ENCODE data around the gene TDRKH.

Gene TDRKH

GRCh38 chr1:151790071-151790939 lies at the start of gene TDRKH:
Gene TDRKH (minus strand): TSS chr1:151790500. CDS start chr1:151783022, 7,478 bp downstream.
- DNase-seq (ENCODE audit: low read depth in 2 of 2): peak; percentile 99

GRCh38 chr1:151839457-151840403 lies 49.4 kb upstream of the TDRKH start, which contains the start of gene C2CD4D:
Gene C2CD4D (minus strand): TSS chr1:151839820. CDS start chr1:151838989, 831 bp downstream.
- DNase-seq (ENCODE audit: low read depth in 2 of 2): peak; percentile 42 to 63

GRCh38 chr1:151839082-151839412 lies 48.7 kb upstream of the TDRKH start:
- no peak for DNase-seq (ENCODE audit: low read depth in 2 of 2)

GRCh38 chr1:151838222-151839081 lies 48.2 kb upstream of the TDRKH start:
- DNase-seq (ENCODE audit: low read depth in 2 of 2): no peak

- DNase-seq (ENCODE audit: low read depth in 2 of 2): no peak
These were observed 47.6 kb upstream of the TDRKH start for GRCh38 chr1:151837884-151838221.

GRCh38 chr1:151837197-151837596 lies 46.9 kb upstream of the TDRKH start:
- no peak for DNase-seq (ENCODE audit: low read depth in 2 of 2)

- no peak for DNase-seq (ENCODE audit: low read depth in 2 of 2)
These were observed 45.3 kb upstream of the TDRKH start for GRCh38 chr1:151835596-151835995.

- no peak for DNase-seq (ENCODE audit: low read depth in 2 of 2)
These were observed 43.9 kb upstream of the TDRKH start for GRCh38 chr1:151834239-151834638.

- DNase-seq (ENCODE audit: low read depth in 2 of 2): no peak
These were observed 43.0 kb upstream of the TDRKH start for GRCh38 chr1:151833172-151833900.

- no peak for DNase-seq (ENCODE audit: low read depth in 2 of 2)
These were observed 42.1 kb upstream of the TDRKH start for GRCh38 chr1:151832318-151832980.

GRCh38 chr1:151831605-151832004 lies 41.3 kb upstream of the TDRKH start, which contains the start of gene RORC:
Gene RORC (minus strand): TSS chr1:151831802. CDS start chr1:151831764, 38 bp downstream.
- no peak for DNase-seq (ENCODE audit: low read depth in 2 of 2)

- DNase-seq (ENCODE audit: low read depth in 2 of 2): no peak
These were observed 40.9 kb upstream of the TDRKH start for GRCh38 chr1:151831256-151831591.

- DNase-seq (ENCODE audit: low read depth in 2 of 2): no peak
These were observed 39.8 kb upstream of the TDRKH start for GRCh38 chr1:151830055-151830454.

- no peak for DNase-seq (ENCODE audit: low read depth in 2 of 2)
These were observed 39.2 kb upstream of the TDRKH start for GRCh38 chr1:151829352-151830046.

GRCh38 chr1:151828921-151829320 lies 38.6 kb upstream of the TDRKH start:
- DNase-seq (ENCODE audit: low read depth in 2 of 2): no peak

GRCh38 chr1:151827853-151828252 lies 37.6 kb upstream of the TDRKH start:
- no peak for DNase-seq (ENCODE audit: low read depth in 2 of 2)

- DNase-seq (ENCODE audit: low read depth in 2 of 2): no peak
These were observed 35.7 kb upstream of the TDRKH start for GRCh38 chr1:151825751-151826660.

- DNase-seq (ENCODE audit: low read depth in 2 of 2): no peak
These were observed 34.9 kb upstream of the TDRKH start for GRCh38 chr1:151825204-151825603.

GRCh38 chr1:151823175-151823574 lies 32.9 kb upstream of the TDRKH start:
- DNase-seq (ENCODE audit: low read depth in 2 of 2): no peak

Measured in stimulated activated CD4-positive, alpha-beta T cell treated with anti-CD3 and anti-CD28 coated beads, Interleukin-15, amount 100 ng/mL, for 48 hours (primary cell).